ENCODE data around the gene GFM1. TPM values are rescaled to one million over a fixed set of nuclear protein-coding genes. Genes with fewer than 3 reads are reported as not detected.

The GFM1 gene
- total and polyA plus RNA-seq, 2 donors (not counting 3 experiments of a cell fraction or from before 2014, with no cell fraction given): 14.9 to 68.6 TPM

DNA sequence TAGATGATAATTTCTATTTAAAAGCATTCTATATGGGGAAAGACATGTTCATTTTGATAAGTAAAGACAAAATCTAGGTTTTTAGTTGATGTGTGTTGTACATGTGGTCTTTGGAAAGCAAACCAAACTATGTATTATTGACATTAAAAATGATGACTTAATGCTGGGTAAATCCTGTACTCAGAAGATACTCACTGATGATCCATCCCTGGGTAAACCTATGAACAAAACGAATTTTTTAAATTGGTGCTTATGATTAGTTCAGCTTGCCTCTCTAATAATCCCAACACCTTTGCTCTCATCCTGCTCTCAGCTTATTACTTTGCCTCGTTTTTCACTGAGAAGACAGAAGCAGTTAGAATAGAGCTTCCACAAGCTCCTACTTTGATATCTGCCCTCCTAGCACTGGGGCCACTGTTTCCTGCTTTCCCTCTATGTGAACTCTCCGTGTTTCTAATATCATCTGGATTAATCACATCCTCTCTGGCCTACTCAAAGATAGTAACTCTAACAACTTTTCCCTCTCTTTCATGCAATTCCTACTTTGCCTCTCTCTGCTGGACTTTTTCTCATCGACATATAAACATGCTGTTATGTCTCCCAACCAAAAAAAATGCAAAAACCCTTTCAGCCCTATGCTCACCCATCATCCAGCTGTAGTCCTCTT lies 58.6 kb downstream of the GFM1 start:
- BruUV-seq (replicated peaks): TSS peak; percentile 98
- Histone ChIP-seq H3K79me2 (ENCODE audit: control insufficient read depth, insufficient read depth, low read length) (peaks cover 3% of the 10 kb centered on the region), H3K27ac (ENCODE audit: insufficient read depth, low read depth, low read length) (peak overlapping the region; percentile 80), H3K36me3 (ENCODE audit: control insufficient read depth in 2 of 2, extremely low read depth in 1 of 2, insufficient read depth in 2 of 2, low read length in 2 of 2) (no peaks in the 10 kb centered on the region), H3K27me3 (ENCODE audit: control insufficient read depth in 2 of 2, insufficient read depth in 2 of 2, low read length in 2 of 2) (no peaks in the 10 kb centered on the region), H3K9me3 (replicated peaks; ENCODE audit: control insufficient read depth, insufficient read depth, low read length) (no peaks in the 10 kb centered on the region), H3K9ac (replicated peaks; ENCODE audit: extremely low read depth, insufficient read depth, low read length) (peak overlapping the region; percentile 69), H3K4me1 (ENCODE audit: control insufficient read depth, extremely low read depth, insufficient read depth, low read length) (peaks cover 52% of the 10 kb centered on the region), H3K4me2 (ENCODE audit: insufficient read depth, low read length) (peak overlapping the region; percentile 95), H2AFZ (ENCODE audit: low read depth, low read length) (no peak overlapping the region), H3K4me3 (replicated peaks in 1 of 3; ENCODE audit: insufficient read depth in 1 of 3, low read depth in 1 of 3, low read length in 3 of 3) (peak overlapping the region in 1 of 3 experiments; percentile 23), H4K20me1 (replicated peaks; ENCODE audit: control insufficient read depth, extremely low read depth, insufficient read depth, low read length) (no peaks in the 10 kb centered on the region), H3K9me1 (replicated peaks; ENCODE audit: control insufficient read depth, extremely low read depth, insufficient read depth, low read length) (no peaks in the 10 kb centered on the region)
- dilution Hi-C loops (cut with MboI; ENCODE audit: extremely low pct_ligation_motif_present, low sequenced_read_pairs): no loop called here
- DNase-seq (ENCODE audit: low read depth, low spot score): peak; percentile 89
- ChIA-PET CTCF (interaction anchor here (0.6 to 3.2 kb wide), 8 partner anchors 10 to 89 kb away, joined by 3 to 14 read pairs (median 4); partner anchors contain the start of gene LXN), POLR2A (interaction anchor here (1.0 to 1.2 kb wide), 2 partner anchors 10 to 16 kb away, joined by 3 to 4 read pairs; no protein-coding TSS in a partner anchor)
- peak; percentile 84 for FAIRE-seq
- peak; percentile 50 for TF ChIP-seq POLR2A (IDR thresholded peaks at IDR 0.05; ENCODE audit: low read depth, low read length)
- peak; percentile 61 for TF ChIP-seq FOS (IDR thresholded peaks at IDR 0.05; ENCODE audit: borderline replicate concordance, insufficient read depth, low read length)
- TF ChIP-seq, protein P1, sequence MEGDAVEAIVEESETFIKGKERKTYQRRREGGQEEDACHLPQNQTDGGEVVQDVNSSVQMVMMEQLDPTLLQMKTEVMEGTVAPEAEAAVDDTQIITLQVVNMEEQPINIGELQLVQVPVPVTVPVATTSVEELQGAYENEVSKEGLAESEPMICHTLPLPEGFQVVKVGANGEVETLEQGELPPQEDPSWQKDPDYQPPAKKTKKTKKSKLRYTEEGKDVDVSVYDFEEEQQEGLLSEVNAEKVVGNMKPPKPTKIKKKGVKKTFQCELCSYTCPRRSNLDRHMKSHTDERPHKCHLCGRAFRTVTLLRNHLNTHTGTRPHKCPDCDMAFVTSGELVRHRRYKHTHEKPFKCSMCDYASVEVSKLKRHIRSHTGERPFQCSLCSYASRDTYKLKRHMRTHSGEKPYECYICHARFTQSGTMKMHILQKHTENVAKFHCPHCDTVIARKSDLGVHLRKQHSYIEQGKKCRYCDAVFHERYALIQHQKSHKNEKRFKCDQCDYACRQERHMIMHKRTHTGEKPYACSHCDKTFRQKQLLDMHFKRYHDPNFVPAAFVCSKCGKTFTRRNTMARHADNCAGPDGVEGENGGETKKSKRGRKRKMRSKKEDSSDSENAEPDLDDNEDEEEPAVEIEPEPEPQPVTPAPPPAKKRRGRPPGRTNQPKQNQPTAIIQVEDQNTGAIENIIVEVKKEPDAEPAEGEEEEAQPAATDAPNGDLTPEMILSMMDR (IDR thresholded peaks at IDR 0.05; ENCODE audit: extremely low read depth in 1 of 2, insufficient read depth in 1 of 2, low read depth in 1 of 2, low read length in 2 of 2): no peak
- peak; percentile 80 for TF ChIP-seq GATA2 (IDR thresholded peaks at IDR 0.05; ENCODE audit: insufficient read depth, insufficient read length, low read depth, low read length)
- TF ChIP-seq MYC (IDR thresholded peaks at IDR 0.05; ENCODE audit: low read depth, low read length): no peak
- no peak for TF ChIP-seq EZH2 (IDR thresholded peaks at IDR 0.05; ENCODE audit: borderline replicate concordance, low read depth, low read length, severe bottlenecking)
- peak; percentile 37 for TF ChIP-seq JUN (IDR thresholded peaks at IDR 0.05; ENCODE audit: borderline replicate concordance, insufficient read depth, insufficient read length, low read depth)
- TF ChIP-seq, protein P2, sequence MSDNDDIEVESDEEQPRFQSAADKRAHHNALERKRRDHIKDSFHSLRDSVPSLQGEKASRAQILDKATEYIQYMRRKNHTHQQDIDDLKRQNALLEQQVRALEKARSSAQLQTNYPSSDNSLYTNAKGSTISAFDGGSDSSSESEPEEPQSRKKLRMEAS (IDR thresholded peaks at IDR 0.05; ENCODE audit: insufficient read depth, insufficient read length): no peak
- peak; percentile 71 for TF ChIP-seq POLR2AphosphoS5 (IDR thresholded peaks at IDR 0.05; ENCODE audit: insufficient read depth, low read depth, low read length)
- intact Hi-C loops (cut with micrococcal nuclease): loop anchor here (1.0 to 5.0 kb wide), 4 partner anchors 10 to 41 kb away; no protein-coding TSS in a partner anchor

All from endothelial cell of umbilical vein (primary cell).